Stimulated activated naive B cell treated with anti-CD40 and anti-IgM and Interleukin-4, amounts not matched to agents 10 μg/mL and 1 μg/mL and 100 μg/mL, for 72 hours (primary cell): ENCODE measurements around the gene MYT1.

Source experiments
- ATAC-seq, 2 donors: fragments of 150-1000 bp; cut with Tn5 transposase; replicated peaks; 2 replicates each; pipeline ENCODE4 v1.10.0; 2021; ENCODE audit warnings: moderate library complexity in 1 of 2
- DNase-seq: peaks from one replicate; pipeline ENCODE4 v3.0.0; 2021
- H3K27ac Mint-ChIP-seq: one replicate; pipeline ENCODE4 v1.8.0; 2022; ENCODE audit warnings: mild to moderate bottlenecking, mixed read lengths
- H3K27me3 Mint-ChIP-seq, 2 donors: one replicate each; pipeline ENCODE4 v1.8.0; 2022; ENCODE audit warnings: mixed read lengths in 2 of 2
- H3K36me3 Mint-ChIP-seq, 2 donors: one replicate each; pipeline ENCODE4 v1.8.0; 2022; ENCODE audit warnings: mixed read lengths in 2 of 2, mild to moderate bottlenecking in 1 of 2
- H3K4me1 Mint-ChIP-seq, 2 donors: one replicate each; pipeline ENCODE4 v1.8.0; 2022; ENCODE audit warnings: mixed read lengths in 2 of 2, mild to moderate bottlenecking in 1 of 2
- H3K4me3 Mint-ChIP-seq, 2 donors: one replicate each; pipeline ENCODE4 v1.8.0; 2022; ENCODE audit warnings: mild to moderate bottlenecking in 2 of 2, mixed read lengths in 2 of 2, moderate library complexity in 1 of 2
- H3K9me3 Mint-ChIP-seq, 2 donors: one replicate each; pipeline ENCODE4 v1.8.0; 2022; ENCODE audit warnings: mixed read lengths in 2 of 2, mild to moderate bottlenecking in 1 of 2

MYT1 gene

GRCh38 chr20:64155258-64156135 lies 8.8 kb upstream of the MYT1 start:
- Mint-ChIP-seq H3K27me3 (peaks cover 20 to 31% of the 10 kb centered on the region in 2 donors), H3K4me3 (no peak overlapping the region), H3K4me1 (no peaks in the 10 kb centered on the region), H3K9me3 (no peaks in the 10 kb centered on the region), H3K27ac (no peak overlapping the region), H3K36me3 (no peaks in the 10 kb centered on the region)
- ATAC-seq (no peak), DNase-seq (no peak)

- no peak for DNase-seq
- Mint-ChIP-seq H3K4me1 (no peaks in the 10 kb centered on the region), H3K27me3 (peaks cover 28 to 39% of the 10 kb centered on the region in 2 donors), H3K27ac (no peak overlapping the region), H3K9me3 (no peaks in the 10 kb centered on the region), H3K4me3 (no peak overlapping the region), H3K36me3 (no peaks in the 10 kb centered on the region)
- ATAC-seq: no peak
Observed at GRCh38 chr20:64156136-64156885, 7.9 kb upstream of the MYT1 start.

- Mint-ChIP-seq H3K4me1 (peaks cover 2 to 8% of the 10 kb centered on the region in 2 donors), H3K27me3 (peaks cover 36 to 48% of the 10 kb centered on the region in 2 donors), H3K4me3 (no peak overlapping the region), H3K36me3 (no peaks in the 10 kb centered on the region), H3K9me3 (no peaks in the 10 kb centered on the region), H3K27ac (no peak overlapping the region)
- DNase-seq (no peak), ATAC-seq (no peak)
Observed at GRCh38 chr20:64156886-64157875, 7.1 kb upstream of the MYT1 start.

GRCh38 chr20:64157878-64158277 lies 6.4 kb upstream of the MYT1 start:
- no peak for DNase-seq
- peaks cover 41 to 49% of the 10 kb centered on the region in 2 donors for H3K27me3 Mint-ChIP-seq
- no peak overlapping the region for H3K27ac Mint-ChIP-seq
- no peaks in the 10 kb centered on the region for H3K36me3 Mint-ChIP-seq
- ATAC-seq: no peak
- peaks cover 3 to 9% of the 10 kb centered on the region in 2 donors for H3K4me1 Mint-ChIP-seq
- no peaks in the 10 kb centered on the region for H3K9me3 Mint-ChIP-seq
- H3K4me3 Mint-ChIP-seq: no peak overlapping the region

- peaks cover 3 to 9% of the 10 kb centered on the region in 2 donors for H3K4me1 Mint-ChIP-seq
- DNase-seq (no peak), ATAC-seq (no peak)
- H3K27ac Mint-ChIP-seq: no peak overlapping the region
- H3K36me3 Mint-ChIP-seq: no peaks in the 10 kb centered on the region
- no peak overlapping the region for H3K4me3 Mint-ChIP-seq
- H3K9me3 Mint-ChIP-seq: no peaks in the 10 kb centered on the region
- peaks cover 47 to 49% of the 10 kb centered on the region in 2 donors for H3K27me3 Mint-ChIP-seq
Observed at GRCh38 chr20:64158346-64159285, 5.6 kb upstream of the MYT1 start.

GRCh38 chr20:64159286-64159680 lies 5.0 kb upstream of the MYT1 start:
- ATAC-seq (no peak), DNase-seq (no peak)
- Mint-ChIP-seq H3K36me3 (no peaks in the 10 kb centered on the region), H3K4me1 (peaks cover 3 to 9% of the 10 kb centered on the region in 2 donors), H3K4me3 (no peak overlapping the region), H3K27me3 (peaks cover 53 to 54% of the 10 kb centered on the region in 2 donors), H3K9me3 (no peaks in the 10 kb centered on the region), H3K27ac (no peak overlapping the region)

- ATAC-seq (no peak), DNase-seq (no peak)
- Mint-ChIP-seq H3K9me3 (no peaks in the 10 kb centered on the region), H3K27ac (no peak overlapping the region), H3K4me1 (peaks cover 3 to 9% of the 10 kb centered on the region in 2 donors), H3K36me3 (no peaks in the 10 kb centered on the region), H3K4me3 (no peak overlapping the region), H3K27me3 (peaks cover 57 to 58% of the 10 kb centered on the region in 2 donors)
Observed at GRCh38 chr20:64159711-64160110, 4.5 kb upstream of the MYT1 start.

GRCh38 chr20:64160118-64160517 lies 4.1 kb upstream of the MYT1 start:
- Mint-ChIP-seq H3K9me3 (no peaks in the 10 kb centered on the region), H3K27ac (no peak overlapping the region), H3K27me3 (peaks cover 61 to 62% of the 10 kb centered on the region in 2 donors), H3K4me3 (no peak overlapping the region), H3K4me1 (peaks cover 3 to 9% of the 10 kb centered on the region in 2 donors), H3K36me3 (no peaks in the 10 kb centered on the region)
- ATAC-seq (no peak), DNase-seq (no peak)

- DNase-seq (no peak), ATAC-seq (no peak)
- no peak overlapping the region for H3K27ac Mint-ChIP-seq
- no peak overlapping the region for H3K4me3 Mint-ChIP-seq
- no peaks in the 10 kb centered on the region for H3K36me3 Mint-ChIP-seq
- no peaks in the 10 kb centered on the region for H3K9me3 Mint-ChIP-seq
- peaks cover 3 to 9% of the 10 kb centered on the region in 2 donors for H3K4me1 Mint-ChIP-seq
- peaks cover 60 to 68% of the 10 kb centered on the region in 2 donors for H3K27me3 Mint-ChIP-seq
Observed at GRCh38 chr20:64160526-64161355, 3.5 kb upstream of the MYT1 start.

- no peak overlapping the region for H3K4me3 Mint-ChIP-seq
- peak; percentile 14 for DNase-seq
- H3K4me1 Mint-ChIP-seq: peaks cover 3 to 9% of the 10 kb centered on the region in 2 donors
- H3K9me3 Mint-ChIP-seq: no peaks in the 10 kb centered on the region
- no peaks in the 10 kb centered on the region for H3K36me3 Mint-ChIP-seq
- H3K27ac Mint-ChIP-seq: no peak overlapping the region
- peaks cover 63 to 75% of the 10 kb centered on the region in 2 donors for H3K27me3 Mint-ChIP-seq
- ATAC-seq: peak; percentile 56 to 65
Observed at GRCh38 chr20:64161356-64162238, 2.7 kb upstream of the MYT1 start.

GRCh38 chr20:64162239-64162910 lies 1.9 kb upstream of the MYT1 start:
- peak in 1 of 2 donors; percentile 14 for ATAC-seq

More at GRCh38 chr20:64162239-64162910, 1.9 kb upstream of the MYT1 start:
- H3K36me3 Mint-ChIP-seq: no peaks in the 10 kb centered on the region
- H3K27ac Mint-ChIP-seq: no peak overlapping the region
- peaks cover 3 to 9% of the 10 kb centered on the region in 2 donors for H3K4me1 Mint-ChIP-seq
- no peaks in the 10 kb centered on the region for H3K9me3 Mint-ChIP-seq
- DNase-seq: no peak
- no peak overlapping the region for H3K4me3 Mint-ChIP-seq
- H3K27me3 Mint-ChIP-seq: peaks cover 71 to 83% of the 10 kb centered on the region in 2 donors
